Osteocyte (in vitro differentiated cells): ENCODE results near the gene RAP1GAP. TPM values are rescaled to one million over a fixed set of nuclear protein-coding genes. Genes with fewer than 3 reads are reported as not detected.
"Not testable (repeated sequence)": the region's sequence is repeated elsewhere in the genome, so short reads cannot be mapped to it uniquely, and the experiment has no call there.

ENCODE experiments used
- DNase-seq: peaks from one replicate; pipeline ENCODE4 v3.0.0; 2021; ENCODE audit warnings: mixed read lengths; ENCODE audit not compliant: unreplicated experiment; ENCODE audit errors: extremely low spot score
- H3K27ac Mint-ChIP-seq: one replicate; pipeline ENCODE4 v1.8.0; 2021; ENCODE audit warnings: mild to moderate bottlenecking, mixed read lengths; ENCODE audit not compliant: unreplicated experiment
- H3K27me3 Mint-ChIP-seq: one replicate; pipeline ENCODE4 v1.8.0; 2021; ENCODE audit warnings: mixed read lengths; ENCODE audit not compliant: unreplicated experiment
- H3K36me3 Mint-ChIP-seq: one replicate; pipeline ENCODE4 v1.8.0; 2021; ENCODE audit warnings: mixed read lengths; ENCODE audit not compliant: unreplicated experiment
- H3K4me1 Mint-ChIP-seq: one replicate; pipeline ENCODE4 v1.8.0; 2021; ENCODE audit warnings: mixed read lengths; ENCODE audit not compliant: unreplicated experiment
- H3K4me3 Mint-ChIP-seq: one replicate; pipeline ENCODE4 v1.8.0; 2021; ENCODE audit warnings: mild to moderate bottlenecking, moderate library complexity, mixed read lengths; ENCODE audit not compliant: unreplicated experiment
- H3K9me3 Mint-ChIP-seq: one replicate; pipeline ENCODE4 v1.8.0; 2021; ENCODE audit warnings: mixed read lengths; ENCODE audit not compliant: unreplicated experiment
- total RNA-seq: library from RNA; stranded (reverse); gene quantifications from 2 replicates; pipeline ENCODE4 v1.2.1, GENCODE V29; 2021
- TF ChIP-seq, protein P1 (sequence below): fragments of 200-600 bp; sonication (generic); IDR thresholded peaks from 2 replicates; pipeline ENCODE4 v1.5.0; 2021; ENCODE audit warnings: antibody characterized with exemption, mild to moderate bottlenecking, moderate library complexity

The RAP1GAP gene
- total RNA-seq, 1 donor from 2014 or later: 3.5 TPM

DNA sequence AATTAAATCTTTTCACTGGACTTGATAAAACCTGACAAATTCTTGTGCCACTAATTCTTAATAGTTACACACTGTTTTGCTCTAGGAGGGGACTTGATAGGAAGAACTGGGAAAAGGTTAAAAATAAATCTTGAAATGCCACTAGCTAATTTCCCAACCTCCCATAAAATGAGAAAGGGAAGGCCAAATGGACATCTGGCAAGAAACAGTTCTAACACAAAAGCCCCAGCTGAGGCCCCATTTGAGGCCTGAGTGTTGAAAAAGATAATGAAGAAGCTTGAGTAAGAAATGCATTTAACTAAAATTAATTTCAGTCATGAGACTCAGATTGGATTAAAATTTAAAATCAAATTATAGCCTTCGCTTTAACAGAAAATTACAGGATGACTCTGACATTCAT lies 11.2 kb upstream of the RAP1GAP start:
- H3K27me3 Mint-ChIP-seq: no peaks in the 10 kb centered on the region
- no peak for DNase-seq
- H3K36me3 Mint-ChIP-seq: peaks cover 63% of the 10 kb centered on the region
- H3K9me3 Mint-ChIP-seq: peaks cover 8% of the 10 kb centered on the region
- peaks cover 6% of the 10 kb centered on the region for H3K4me1 Mint-ChIP-seq
- H3K4me3 Mint-ChIP-seq: no peak overlapping the region
- TF ChIP-seq, protein P1, sequence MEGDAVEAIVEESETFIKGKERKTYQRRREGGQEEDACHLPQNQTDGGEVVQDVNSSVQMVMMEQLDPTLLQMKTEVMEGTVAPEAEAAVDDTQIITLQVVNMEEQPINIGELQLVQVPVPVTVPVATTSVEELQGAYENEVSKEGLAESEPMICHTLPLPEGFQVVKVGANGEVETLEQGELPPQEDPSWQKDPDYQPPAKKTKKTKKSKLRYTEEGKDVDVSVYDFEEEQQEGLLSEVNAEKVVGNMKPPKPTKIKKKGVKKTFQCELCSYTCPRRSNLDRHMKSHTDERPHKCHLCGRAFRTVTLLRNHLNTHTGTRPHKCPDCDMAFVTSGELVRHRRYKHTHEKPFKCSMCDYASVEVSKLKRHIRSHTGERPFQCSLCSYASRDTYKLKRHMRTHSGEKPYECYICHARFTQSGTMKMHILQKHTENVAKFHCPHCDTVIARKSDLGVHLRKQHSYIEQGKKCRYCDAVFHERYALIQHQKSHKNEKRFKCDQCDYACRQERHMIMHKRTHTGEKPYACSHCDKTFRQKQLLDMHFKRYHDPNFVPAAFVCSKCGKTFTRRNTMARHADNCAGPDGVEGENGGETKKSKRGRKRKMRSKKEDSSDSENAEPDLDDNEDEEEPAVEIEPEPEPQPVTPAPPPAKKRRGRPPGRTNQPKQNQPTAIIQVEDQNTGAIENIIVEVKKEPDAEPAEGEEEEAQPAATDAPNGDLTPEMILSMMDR: no peak
- no peak overlapping the region for H3K27ac Mint-ChIP-seq

DNA sequence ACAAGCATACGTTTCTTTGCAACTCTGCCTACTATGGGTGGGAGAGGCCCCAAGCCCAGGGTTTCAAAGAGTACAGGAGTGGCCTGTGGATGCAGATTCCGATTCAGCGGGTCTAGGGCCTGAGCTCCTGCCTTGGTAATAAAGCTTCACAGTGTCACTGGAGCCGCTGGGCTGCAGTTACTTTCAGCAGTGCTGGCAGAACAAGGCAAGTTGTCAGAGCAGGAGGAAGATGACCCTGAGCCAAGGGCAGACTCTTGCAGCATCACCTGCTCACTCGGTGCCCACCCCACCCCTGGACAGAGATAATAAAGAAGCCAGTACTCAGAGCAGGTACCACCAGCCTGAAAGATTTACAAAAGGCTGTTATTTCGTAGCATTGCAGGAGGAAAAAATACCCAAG lies 8.0 kb upstream of the RAP1GAP start:
- Mint-ChIP-seq H3K9me3 (no peaks in the 10 kb centered on the region), H3K27ac (no peak overlapping the region), H3K36me3 (peaks cover 40% of the 10 kb centered on the region), H3K27me3 (no peaks in the 10 kb centered on the region), H3K4me3 (no peak overlapping the region), H3K4me1 (peaks cover 37% of the 10 kb centered on the region)
- TF ChIP-seq, protein P1: no peak
- DNase-seq: peak; percentile 51

DNA sequence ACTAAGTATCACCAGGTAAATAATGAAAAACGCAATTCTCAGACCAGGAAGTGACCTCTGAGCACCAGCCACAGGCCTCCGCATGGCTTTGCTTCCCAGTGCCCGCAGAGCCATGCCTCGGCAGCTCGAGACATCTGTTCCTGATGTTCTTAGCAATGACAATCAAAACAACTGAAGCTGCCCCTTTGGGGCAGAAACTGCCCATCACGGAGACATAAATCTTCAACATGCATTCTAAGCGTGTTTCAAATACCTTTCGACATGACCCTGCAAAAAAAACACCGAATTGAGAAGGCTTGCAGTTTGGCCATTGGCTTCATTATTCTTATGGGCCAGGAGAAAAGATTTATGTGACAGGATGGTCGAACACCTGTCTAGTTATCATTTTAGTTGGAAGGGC lies 5.8 kb upstream of the RAP1GAP start:
- DNase-seq: no peak
- Mint-ChIP-seq H3K4me1 (peaks cover 49% of the 10 kb centered on the region), H3K4me3 (peak overlapping the region; percentile 50), H3K9me3 (no peaks in the 10 kb centered on the region), H3K27ac (peak overlapping the region; percentile 29), H3K27me3 (no peaks in the 10 kb centered on the region), H3K36me3 (peaks cover 27% of the 10 kb centered on the region)
- TF ChIP-seq, protein P1: no peak

DNA sequence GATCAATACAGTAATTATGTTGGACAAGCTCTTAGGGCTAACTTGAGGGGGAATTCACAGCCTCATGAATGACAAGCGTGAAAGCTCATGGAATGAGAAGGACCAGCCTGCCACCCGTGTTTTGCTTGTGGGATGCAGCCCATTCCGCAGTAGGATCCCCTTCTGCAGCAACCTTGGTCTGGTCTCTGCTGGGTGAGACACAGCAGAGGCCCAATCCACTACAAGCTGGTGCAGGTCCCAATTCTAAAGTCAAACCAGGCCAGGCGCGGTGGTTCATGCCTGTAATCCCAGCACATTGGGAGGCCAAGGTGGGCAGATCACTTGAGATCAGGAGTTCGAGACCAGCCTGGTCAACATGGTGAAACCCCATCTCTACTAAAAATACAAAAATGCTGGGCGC lies 4.7 kb upstream of the RAP1GAP start:
- DNase-seq, H3K27me3 Mint-ChIP-seq, H3K4me3 Mint-ChIP-seq, H3K9me3 Mint-ChIP-seq: not testable (repeated sequence)
- peak overlapping the region; percentile 80 for H3K27ac Mint-ChIP-seq
- H3K36me3 Mint-ChIP-seq: peaks cover 20% of the 10 kb centered on the region
- H3K4me1 Mint-ChIP-seq: peaks cover 56% of the 10 kb centered on the region

DNA sequence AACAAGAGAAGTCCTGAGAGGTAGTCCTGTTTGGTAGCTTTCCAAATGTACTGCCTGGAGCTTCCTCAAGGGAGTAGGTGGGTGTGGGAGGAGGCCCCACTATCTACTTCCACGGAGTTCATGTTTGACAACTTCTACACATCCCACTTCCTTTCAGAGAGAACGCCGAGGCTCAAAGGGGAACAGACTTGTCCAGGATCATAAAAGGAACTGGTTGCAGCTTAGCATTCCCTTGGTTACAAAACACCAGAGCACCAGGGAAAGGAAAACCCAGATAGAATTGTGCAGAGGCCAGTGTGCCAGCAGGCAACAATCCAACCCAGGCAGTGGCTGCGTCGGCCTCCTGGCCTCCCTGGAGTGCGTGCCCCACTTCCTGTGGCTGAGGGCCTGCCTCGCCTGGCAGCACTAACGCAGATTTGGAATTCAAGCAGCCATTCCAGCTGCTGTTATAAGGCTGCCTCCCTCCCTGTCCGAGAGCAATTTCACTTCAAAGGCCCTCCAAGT lies 4.2 kb upstream of the RAP1GAP start:
- TF ChIP-seq, protein P1: no peak
- peak overlapping the region; percentile 80 for H3K27ac Mint-ChIP-seq
- H3K4me3 Mint-ChIP-seq: no peak overlapping the region
- H3K36me3 Mint-ChIP-seq: peaks cover 16% of the 10 kb centered on the region
- DNase-seq: peak; percentile 77
- no peaks in the 10 kb centered on the region for H3K27me3 Mint-ChIP-seq
- H3K9me3 Mint-ChIP-seq: no peaks in the 10 kb centered on the region
- peaks cover 56% of the 10 kb centered on the region for H3K4me1 Mint-ChIP-seq
